IMR-90 (cell line): ENCODE results near the gene HMBS. TPM values are rescaled to one million over a fixed set of nuclear protein-coding genes. Genes with fewer than 3 reads are reported as not detected.
"Not testable (repeated sequence)": the region's sequence is repeated elsewhere in the genome, so short reads cannot be mapped to it uniquely, and the experiment has no call there.

Experiments used
- ATAC-seq: fragments of 200-7000 bp; cut with Tn5 transposase; 2 replicates; pipeline ENCODE4 v1.9.1; 2020; ENCODE audit warnings: low read depth, mild to moderate bottlenecking, moderate library complexity
- BruUV-seq: library from RNA; stranded (reverse); fragments of 400-500 nt; replicated peaks from 2 replicates; lab custom pipeline; 2021; lab: Mats Ljungman, UMichigan
- CTCF ChIA-PET: fragments of 300-600 bp; formaldehyde crosslinking; extraction: SDS; loops from one replicate; lab custom pipeline; 2021; ENCODE audit warnings: antibody characterized with exemption; lab: Yijun Ruan, JAX
- POLR2A ChIA-PET: fragments of 300-600 bp; sonication (Branson Sonifier 250); formaldehyde crosslinking; loops from one replicate; lab custom pipeline; 2022; ENCODE audit warnings: antibody characterized with exemption; ENCODE audit not compliant: unreplicated experiment; lab: Charles Lee
- DNase-seq: peaks from one replicate; pipeline ENCODE4 v3.0.0; 2013
- H2AFZ ChIP-seq: replicated peaks from 2 replicates; pipeline ENCODE3; 2013; ENCODE audit warnings: low read length, mild to moderate bottlenecking; ENCODE audit not compliant: poor library complexity
- H2AK5ac ChIP-seq: 2 replicates; pipeline ENCODE4 v1.6.1; 2013; ENCODE audit warnings: low read depth, low read length, inconsistent platforms
- H2AK9ac ChIP-seq: replicated peaks from 2 replicates; pipeline ENCODE3; 2013; ENCODE audit warnings: mild to moderate bottlenecking, low read depth, low read length, moderate library complexity; ENCODE audit not compliant: poor library complexity
- H2BK120ac ChIP-seq: 2 replicates; pipeline ENCODE4 v1.6.1; 2013; ENCODE audit warnings: low read depth, low read length, inconsistent platforms
- H2BK15ac ChIP-seq: 3 replicates; pipeline ENCODE4 v1.6.1; 2013; ENCODE audit warnings: low read depth, low read length, inconsistent platforms
- H2BK20ac ChIP-seq: 2 replicates; pipeline ENCODE4 v1.6.1; 2013; ENCODE audit warnings: low read depth, mild to moderate bottlenecking, inconsistent platforms, low read length, moderate library complexity
- H2BK5ac ChIP-seq: 2 replicates; pipeline ENCODE4 v1.6.1; 2013; ENCODE audit warnings: mild to moderate bottlenecking, low read depth, low read length, inconsistent platforms; ENCODE audit not compliant: poor library complexity, severe bottlenecking
- H3K14ac ChIP-seq: replicated peaks from 2 replicates; pipeline ENCODE4 v1.6.1; 2013; ENCODE audit warnings: low read depth, low read length, inconsistent platforms
- H3K18ac ChIP-seq: 2 replicates; pipeline ENCODE4 v1.6.1; 2013; ENCODE audit warnings: low read depth, low read length, control low read depth
- H3K23ac ChIP-seq: 2 replicates; pipeline ENCODE4 v1.6.1; 2013; ENCODE audit warnings: low read depth, low read length, inconsistent platforms
- H3K27ac ChIP-seq: 2 replicates; pipeline ENCODE4 v1.5.1; 2013; ENCODE audit warnings: mild to moderate bottlenecking, control low read depth, low read length; ENCODE audit not compliant: insufficient read depth
- H3K27me3 ChIP-seq: 2 replicates; pipeline ENCODE4 v1.6.1; 2013; ENCODE audit warnings: low read length; ENCODE audit not compliant: control insufficient read depth, insufficient read depth
- H3K36me3 ChIP-seq: 2 replicates; pipeline ENCODE4 v1.6.1; 2013; ENCODE audit warnings: low read length, mixed read lengths; ENCODE audit not compliant: control insufficient read depth, insufficient read depth
- H3K4ac ChIP-seq: 2 replicates; pipeline ENCODE4 v1.6.1; 2013; ENCODE audit warnings: low read depth, low read length, inconsistent platforms
- H3K4me1 ChIP-seq: 2 replicates; pipeline ENCODE4 v1.6.1; 2013; ENCODE audit warnings: low read length, mixed read lengths; ENCODE audit not compliant: control insufficient read depth, insufficient read depth
- H3K4me2 ChIP-seq: 2 replicates; pipeline ENCODE4 v1.6.1; 2013; ENCODE audit warnings: low read depth, mild to moderate bottlenecking, control low read depth, low read length, moderate library complexity
- H3K4me3 ChIP-seq: 2 replicates; pipeline ENCODE4 v1.5.1; 2013; ENCODE audit warnings: low read depth, mild to moderate bottlenecking, control low read depth, low read length, moderate library complexity; ENCODE audit not compliant: insufficient read depth
- H3K56ac ChIP-seq: 2 replicates; pipeline ENCODE4 v1.6.1; 2013; ENCODE audit warnings: low read length, inconsistent platforms; ENCODE audit not compliant: insufficient read depth; ENCODE audit errors: extremely low read depth
- H3K79me1 ChIP-seq, 2 experiments: 2 replicates each; pipeline ENCODE4 v1.6.1; 2013; ENCODE audit warnings: low read length in 2 of 2, inconsistent platforms in 1 of 2, low read depth in 1 of 2
- H3K9ac ChIP-seq: 2 replicates; pipeline ENCODE4 v1.6.1; 2013; ENCODE audit warnings: low read depth, low read length, control low read depth
- H3K9me1 ChIP-seq: 2 replicates; pipeline ENCODE4 v1.6.1; 2013; ENCODE audit warnings: low read length, inconsistent platforms; ENCODE audit not compliant: insufficient read depth
- H3K9me3 ChIP-seq: 2 replicates; pipeline ENCODE4 v1.6.1; 2013; ENCODE audit warnings: low read length; ENCODE audit not compliant: control insufficient read depth, insufficient read depth
- H4K20me1 ChIP-seq: 2 replicates; pipeline ENCODE4 v1.6.1; 2013; ENCODE audit warnings: low read length, inconsistent platforms; ENCODE audit not compliant: insufficient read depth
- H4K5ac ChIP-seq: 2 replicates; pipeline ENCODE4 v1.6.1; 2013; ENCODE audit warnings: mild to moderate bottlenecking, low read depth, low read length, control low read depth
- H4K8ac ChIP-seq, 2 experiments: 2 replicates each; pipeline ENCODE4 v1.6.1; 2013; ENCODE audit warnings: low read depth in 2 of 2, low read length in 2 of 2, control low read depth in 1 of 2, inconsistent platforms in 1 of 2
- H4K91ac ChIP-seq: 2 replicates; pipeline ENCODE4 v1.6.1; 2013; ENCODE audit warnings: low read depth, low read length, inconsistent platforms; ENCODE audit not compliant: insufficient read depth
- NFE2L2 ChIP-seq: fragments of 150-350 bp; IDR thresholded peaks from 2 replicates; pipeline ENCODE4 v1.6.1; 2016; ENCODE audit warnings: low read depth, mild to moderate bottlenecking, low read length
- WGBS, 2 experiments: methylation state at CpG; one replicate each; pipeline versions ENCODE4 v1.1.5 to v1.1.7; 2013; ENCODE audit warnings: missing lambda C conversion rate in 2 of 2; ENCODE audit not compliant: insufficient read length in 1 of 2; ENCODE audit errors: extremely low coverage in 2 of 2; 5-methylcytosine and 5-hydroxymethylcytosine counted together
- dilution Hi-C: fragments of 300-500 bp; cut with HindIII; formaldehyde crosslinking; loops from one replicate; pipeline ENCODE4 v1.14.3; 2018; ENCODE audit warnings: low sequenced_read_pairs; ENCODE audit not compliant: unreplicated experiment
- in situ Hi-C: fragments of 300-500 bp; cut with MboI; formaldehyde crosslinking; loops from 3 replicates; pipeline ENCODE4 v1.14.3; 2019; ENCODE audit warnings: low sequenced_read_pairs, inconsistent platforms, mixed read lengths
- intact Hi-C: fragments of 100-400 bp; cut with micrococcal nuclease; formaldehyde crosslinking; loops from 2 replicates; pipeline ENCODE4 v1.10.0; 2022
- polyA plus RNA-seq, 3 experiments: library from polyadenylated mRNA; depleted of rRNA; stranded (reverse); fragments of >200 nt; gene quantifications; 2 replicates each; pipeline ENCODE4 v1.2.3, GENCODE V29; 2012; ENCODE audit warnings: low replicate concordance in 1 of 3
- total RNA-seq: library from RNA; depleted of rRNA; stranded (reverse); fragments of >200 nt; gene quantifications from 2 replicates; pipeline ENCODE4 v1.2.3, GENCODE V29; 2012

Gene HMBS
- total and polyA plus RNA-seq, 2 of the 4 experiments (the other 2 are of a cell fraction) = 17.9 to 59.5 TPM

DNA sequence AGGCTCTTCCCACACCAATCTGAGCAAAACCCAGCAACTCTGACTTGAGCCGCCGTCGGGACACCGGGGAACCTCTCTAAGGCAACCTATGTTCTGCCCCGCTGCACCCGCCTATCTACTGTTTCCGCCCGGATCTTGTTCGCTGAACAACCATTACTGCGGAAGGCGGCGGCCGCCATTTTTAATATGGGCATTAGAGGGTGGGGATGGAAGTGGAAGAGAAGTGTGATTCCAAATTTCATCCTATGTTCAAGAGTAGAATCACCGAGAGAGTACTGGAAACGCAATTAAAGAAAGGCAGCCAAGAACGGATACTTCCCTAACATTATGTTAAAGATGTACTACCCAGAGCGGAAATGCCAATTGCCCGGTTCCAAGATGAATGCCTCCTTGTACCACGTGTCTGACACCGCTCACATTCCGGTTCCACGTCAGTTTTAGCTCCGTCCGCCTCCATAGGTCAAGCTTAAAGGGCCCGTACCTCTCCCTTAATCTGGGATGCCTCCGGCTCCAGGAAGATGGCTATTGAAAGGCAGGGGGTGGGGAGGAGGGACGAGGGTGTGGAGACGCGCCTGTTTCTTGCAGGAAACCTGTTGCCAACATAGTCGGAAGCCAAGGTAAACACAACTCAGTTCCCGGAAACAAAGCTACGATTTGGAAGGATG, 17.2 kb downstream of the HMBS start, which contains the start of gene DPAGT1 (continued):
- no peak for TF ChIP-seq NFE2L2

DNA sequence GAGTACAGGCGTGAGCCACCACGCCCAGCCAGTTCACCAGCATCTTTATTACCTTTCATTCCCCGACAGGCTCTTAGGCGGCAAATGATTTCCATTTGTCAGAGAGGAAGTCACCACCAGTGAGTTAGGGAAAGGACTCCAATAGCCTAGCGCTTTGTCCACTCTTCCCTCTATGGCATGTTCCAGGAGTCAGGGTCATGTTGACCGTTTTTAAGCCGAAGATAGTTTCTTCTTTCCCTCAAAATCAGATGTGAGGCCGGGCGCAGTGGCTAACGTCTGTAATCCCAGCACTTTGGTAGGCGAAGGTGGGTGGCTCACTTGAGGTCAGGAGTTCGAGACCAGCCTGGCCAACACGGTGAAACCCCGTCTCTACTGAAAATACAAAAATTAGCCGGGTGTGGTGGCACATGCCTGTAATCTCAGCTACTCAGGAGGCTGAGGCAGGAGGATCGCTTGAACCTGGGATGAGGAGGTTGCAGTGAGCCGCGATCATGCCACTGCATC, 18.5 kb downstream of the HMBS start:
- peak overlapping the region in 1 of 2 experiments; percentile 83; a peak in 3 of 4 replicates for H4K8ac ChIP-seq
- ChIA-PET CTCF (interaction anchor here (0.8 to 1.8 kb wide), 2 partner anchors 18 to 235 kb away, joined by 3 to 9 read pairs; no protein-coding TSS in a partner anchor), POLR2A (interaction anchor here (0.7 to 1.5 kb wide), 2 partner anchors 19 to 235 kb away, joined by 6 to 9 read pairs; partner anchors contain the start of gene HMBS)
- peak overlapping the region; percentile 78 for H2AK5ac ChIP-seq
- H2BK20ac ChIP-seq, H3K36me3 ChIP-seq, H2BK120ac ChIP-seq, H3K18ac ChIP-seq, H2BK5ac ChIP-seq, H3K4me3 ChIP-seq, H3K23ac ChIP-seq, BruUV-seq, H3K4me1 ChIP-seq, dilution Hi-C loops, H3K9me3 ChIP-seq, H2BK15ac ChIP-seq, H4K20me1 ChIP-seq, DNase-seq, H3K4me2 ChIP-seq, ATAC-seq, H3K27me3 ChIP-seq, H3K14ac ChIP-seq, H3K56ac ChIP-seq, H3K9ac ChIP-seq: not testable (repeated sequence)
- peak overlapping the region; percentile 35 for H2AFZ ChIP-seq
- in situ Hi-C loops = loop anchor here (5.0 kb wide), 1 partner anchor 94 kb away; no protein-coding TSS in a partner anchor
- peaks cover 18% of the 10 kb centered on the region for H3K9me1 ChIP-seq
- H2AK9ac ChIP-seq = peak overlapping the region; percentile 94
- H3K79me1 ChIP-seq = peaks cover 27 to 57% of the 10 kb centered on the region in 2 experiments
- peak overlapping the region; percentile 38 for H4K91ac ChIP-seq
- peak overlapping the region; percentile 18; the same call in 1 of the 2 replicates for H4K5ac ChIP-seq
- peak overlapping the region; percentile 13; the same call in 1 of the 2 replicates for H3K27ac ChIP-seq
- intact Hi-C loops = loop anchor here (2.0 to 10.0 kb wide), 2 partner anchors 94 to 372 kb away; no protein-coding TSS in a partner anchor
- peak overlapping the region; percentile 82 for H3K4ac ChIP-seq
- WGBS, 2 experiments = 88% methylated on average over 5 of the region's 18 CpGs; no CpG with 5 or more reads in 1 of the 2 experiments
